ENCODE results near the gene ITPR1.

The ITPR1 gene

GRCh38 chr3:4776980-4777581, 283.9 kb downstream of the ITPR1 start:
- H3K4ac ChIP-seq (ENCODE audit: low read depth, low read length) = no peak overlapping the region
- H3K79me2 ChIP-seq (ENCODE audit: control insufficient read depth, insufficient read depth, low read length) = no peaks in the 10 kb centered on the region
- no peak overlapping the region for H3K27ac ChIP-seq (ENCODE audit: low read depth, low read length)
- no peaks in the 10 kb centered on the region for H3K79me1 ChIP-seq (ENCODE audit: low read length)
- H3K23ac ChIP-seq (ENCODE audit: low read length) = no peak overlapping the region
- no peak overlapping the region for H4K8ac ChIP-seq (ENCODE audit: low read depth, low read length)
- no peak overlapping the region for H2AK5ac ChIP-seq (ENCODE audit: low read length)
- H3K18ac ChIP-seq (ENCODE audit: low read length) = no peak overlapping the region
- H3K4me3 ChIP-seq (ENCODE audit: low read length) = no peak overlapping the region
- H3K27me3 ChIP-seq (ENCODE audit: insufficient read depth, low read length, poor library complexity) = no peaks in the 10 kb centered on the region
- no peak overlapping the region for H3K4me2 ChIP-seq (ENCODE audit: low read length)
- WGBS (ENCODE audit: extremely low coverage, insufficient coverage, low lambda C conversion rate) = no CpG with 5 or more reads among the region's 5 CpGs
- DNase-seq = no peak
- H3K56ac ChIP-seq (ENCODE audit: low read length) = no peak overlapping the region
- H2BK15ac ChIP-seq (replicated peaks; ENCODE audit: low read depth) = no peak overlapping the region
- H2BK120ac ChIP-seq (ENCODE audit: low read depth, low read length) = no peak overlapping the region
- no peak overlapping the region for H2BK5ac ChIP-seq (ENCODE audit: low read length)
- no peak overlapping the region for H3K9ac ChIP-seq (ENCODE audit: low read length)
- no peak overlapping the region for H4K5ac ChIP-seq (ENCODE audit: low read length)
- H3K4me1 ChIP-seq (ENCODE audit: control insufficient read depth, low read depth, low read length) = no peaks in the 10 kb centered on the region
- H3K36me3 ChIP-seq (ENCODE audit: control insufficient read depth, insufficient read depth, low read length) = no peaks in the 10 kb centered on the region

- Histone ChIP-seq H2BK15ac (replicated peaks; ENCODE audit: low read depth) (no peak overlapping the region), H3K79me2 (ENCODE audit: control insufficient read depth, insufficient read depth, low read length) (no peaks in the 10 kb centered on the region), H3K27me3 (ENCODE audit: insufficient read depth, low read length, poor library complexity) (no peaks in the 10 kb centered on the region), H2BK120ac (ENCODE audit: low read depth, low read length) (no peak overlapping the region), H2AK5ac (ENCODE audit: low read length) (no peak overlapping the region), H3K4me1 (ENCODE audit: control insufficient read depth, low read depth, low read length) (no peaks in the 10 kb centered on the region), H4K8ac (ENCODE audit: low read depth, low read length) (no peak overlapping the region), H3K9ac (ENCODE audit: low read length) (no peak overlapping the region), H3K79me1 (ENCODE audit: low read length) (no peaks in the 10 kb centered on the region), H3K4ac (ENCODE audit: low read depth, low read length) (no peak overlapping the region), H3K27ac (ENCODE audit: low read depth, low read length) (no peak overlapping the region), H2BK5ac (ENCODE audit: low read length) (no peak overlapping the region), H3K23ac (ENCODE audit: low read length) (no peak overlapping the region), H3K36me3 (ENCODE audit: control insufficient read depth, insufficient read depth, low read length) (no peaks in the 10 kb centered on the region), H3K56ac (ENCODE audit: low read length) (no peak overlapping the region), H3K18ac (ENCODE audit: low read length) (no peak overlapping the region), H3K4me2 (ENCODE audit: low read length) (no peak overlapping the region), H4K5ac (ENCODE audit: low read length) (no peak overlapping the region), H3K4me3 (ENCODE audit: low read length) (no peak overlapping the region)
- no peak for DNase-seq
- no CpG with 5 or more reads among the region's 2 CpGs for WGBS (ENCODE audit: extremely low coverage, insufficient coverage, low lambda C conversion rate)
These were observed 285.0 kb downstream of the ITPR1 start for GRCh38 chr3:4778119-4778518.

- no peak overlapping the region for H4K8ac ChIP-seq (ENCODE audit: low read depth, low read length)
- H3K4me3 ChIP-seq (ENCODE audit: low read length) = no peak overlapping the region
- H3K23ac ChIP-seq (ENCODE audit: low read length) = no peak overlapping the region
- no CpG with 5 or more reads among the region's 1 CpG for WGBS (ENCODE audit: extremely low coverage, insufficient coverage, low lambda C conversion rate)
- no peak overlapping the region for H3K9ac ChIP-seq (ENCODE audit: low read length)
- no peak overlapping the region for H3K4me2 ChIP-seq (ENCODE audit: low read length)
- no peak overlapping the region for H3K4ac ChIP-seq (ENCODE audit: low read depth, low read length)
- no peak for DNase-seq
- no peak overlapping the region for H2AK5ac ChIP-seq (ENCODE audit: low read length)
- no peaks in the 10 kb centered on the region for H3K79me1 ChIP-seq (ENCODE audit: low read length)
- H2BK120ac ChIP-seq (ENCODE audit: low read depth, low read length) = no peak overlapping the region
- H3K56ac ChIP-seq (ENCODE audit: low read length) = no peak overlapping the region
- no peaks in the 10 kb centered on the region for H3K36me3 ChIP-seq (ENCODE audit: control insufficient read depth, insufficient read depth, low read length)
- H3K18ac ChIP-seq (ENCODE audit: low read length) = no peak overlapping the region
- no peak overlapping the region for H2BK15ac ChIP-seq (replicated peaks; ENCODE audit: low read depth)
- H3K79me2 ChIP-seq (ENCODE audit: control insufficient read depth, insufficient read depth, low read length) = no peaks in the 10 kb centered on the region
- H4K5ac ChIP-seq (ENCODE audit: low read length) = no peak overlapping the region
- H3K4me1 ChIP-seq (ENCODE audit: control insufficient read depth, low read depth, low read length) = no peaks in the 10 kb centered on the region
- H3K27ac ChIP-seq (ENCODE audit: low read depth, low read length) = no peak overlapping the region
- H3K27me3 ChIP-seq (ENCODE audit: insufficient read depth, low read length, poor library complexity) = no peaks in the 10 kb centered on the region
- H2BK5ac ChIP-seq (ENCODE audit: low read length) = no peak overlapping the region
These were observed 285.6 kb downstream of the ITPR1 start for GRCh38 chr3:4778740-4779139.

- Histone ChIP-seq H4K8ac (ENCODE audit: low read depth, low read length) (no peak overlapping the region), H2BK120ac (ENCODE audit: low read depth, low read length) (no peak overlapping the region), H3K79me1 (ENCODE audit: low read length) (no peaks in the 10 kb centered on the region), H3K79me2 (ENCODE audit: control insufficient read depth, insufficient read depth, low read length) (no peaks in the 10 kb centered on the region), H3K4me3 (ENCODE audit: low read length) (no peak overlapping the region), H3K4me2 (ENCODE audit: low read length) (no peak overlapping the region), H3K4me1 (ENCODE audit: control insufficient read depth, low read depth, low read length) (no peaks in the 10 kb centered on the region), H2AK5ac (ENCODE audit: low read length) (no peak overlapping the region), H4K5ac (ENCODE audit: low read length) (no peak overlapping the region), H3K4ac (ENCODE audit: low read depth, low read length) (no peak overlapping the region), H3K27me3 (ENCODE audit: insufficient read depth, low read length, poor library complexity) (no peaks in the 10 kb centered on the region), H3K56ac (ENCODE audit: low read length) (no peak overlapping the region), H2BK5ac (ENCODE audit: low read length) (no peak overlapping the region), H3K36me3 (ENCODE audit: control insufficient read depth, insufficient read depth, low read length) (no peaks in the 10 kb centered on the region), H3K27ac (ENCODE audit: low read depth, low read length) (no peak overlapping the region), H3K18ac (ENCODE audit: low read length) (no peak overlapping the region), H3K9ac (ENCODE audit: low read length) (no peak overlapping the region), H2BK15ac (replicated peaks; ENCODE audit: low read depth) (no peak overlapping the region), H3K23ac (ENCODE audit: low read length) (no peak overlapping the region)
- no CpG with 5 or more reads among the region's 5 CpGs for WGBS (ENCODE audit: extremely low coverage, insufficient coverage, low lambda C conversion rate)
- DNase-seq = no peak
These were observed 287.4 kb downstream of the ITPR1 start for GRCh38 chr3:4780545-4780957.

- H2BK5ac ChIP-seq (ENCODE audit: low read length) = no peak overlapping the region
These were observed 288.9 kb downstream of the ITPR1 start for GRCh38 chr3:4782095-4782494.

DNA sequence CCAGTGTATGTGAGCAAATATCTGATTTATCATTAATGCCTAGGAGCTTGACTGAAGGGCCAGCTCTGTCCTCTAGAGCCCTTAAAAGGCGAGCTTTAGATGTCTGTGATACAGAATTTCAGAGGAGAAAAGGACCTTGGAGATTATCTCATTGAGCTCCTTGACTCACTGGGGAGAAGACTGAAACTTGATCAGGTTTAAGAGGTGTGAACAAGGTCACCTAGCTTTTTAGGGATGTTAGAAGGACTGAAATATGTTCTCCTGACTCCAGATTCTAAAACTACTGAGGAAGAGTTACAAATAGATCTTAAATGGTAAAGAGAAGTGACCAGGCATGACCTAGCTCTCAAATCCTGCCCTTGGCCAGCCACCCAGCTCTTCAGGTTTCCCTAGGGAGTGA, 292.4 kb downstream of the ITPR1 start:
- no peaks in the 10 kb centered on the region for H3K27me3 ChIP-seq (ENCODE audit: insufficient read depth, low read length, poor library complexity)
- H2BK5ac ChIP-seq (ENCODE audit: low read length) = no peak overlapping the region
- no peak overlapping the region for H2AK5ac ChIP-seq (ENCODE audit: low read length)
- no peak overlapping the region for H4K5ac ChIP-seq (ENCODE audit: low read length)
- H3K4me2 ChIP-seq (ENCODE audit: low read length) = no peak overlapping the region
- no peaks in the 10 kb centered on the region for H3K36me3 ChIP-seq (ENCODE audit: control insufficient read depth, insufficient read depth, low read length)
- H3K23ac ChIP-seq (ENCODE audit: low read length) = no peak overlapping the region
- no peak overlapping the region for H2BK120ac ChIP-seq (ENCODE audit: low read depth, low read length)
- H3K4me3 ChIP-seq (ENCODE audit: low read length) = no peak overlapping the region
- no CpG with 5 or more reads among the region's 1 CpG for WGBS (ENCODE audit: extremely low coverage, insufficient coverage, low lambda C conversion rate)
- H3K79me2 ChIP-seq (ENCODE audit: control insufficient read depth, insufficient read depth, low read length) = no peaks in the 10 kb centered on the region
- H3K18ac ChIP-seq (ENCODE audit: low read length) = no peak overlapping the region
- no peak for DNase-seq
- no peak overlapping the region for H3K4ac ChIP-seq (ENCODE audit: low read depth, low read length)
- no peak overlapping the region for H2BK15ac ChIP-seq (replicated peaks; ENCODE audit: low read depth)
- no peaks in the 10 kb centered on the region for H3K4me1 ChIP-seq (ENCODE audit: control insufficient read depth, low read depth, low read length)
- no peak overlapping the region for H4K8ac ChIP-seq (ENCODE audit: low read depth, low read length)
- H3K27ac ChIP-seq (ENCODE audit: low read depth, low read length) = no peak overlapping the region
- no peak overlapping the region for H3K56ac ChIP-seq (ENCODE audit: low read length)
- no peaks in the 10 kb centered on the region for H3K79me1 ChIP-seq (ENCODE audit: low read length)
- no peak overlapping the region for H3K9ac ChIP-seq (ENCODE audit: low read length)

More at GRCh38 chr3:4782095-4782494, 288.9 kb downstream of the ITPR1 start:
- Histone ChIP-seq H3K9ac (ENCODE audit: low read length) (no peak overlapping the region), H3K4me2 (ENCODE audit: low read length) (no peak overlapping the region), H3K79me1 (ENCODE audit: low read length) (no peaks in the 10 kb centered on the region), H3K18ac (ENCODE audit: low read length) (no peak overlapping the region), H3K23ac (ENCODE audit: low read length) (no peak overlapping the region), H2BK120ac (ENCODE audit: low read depth, low read length) (no peak overlapping the region), H3K27ac (ENCODE audit: low read depth, low read length) (no peak overlapping the region), H4K8ac (ENCODE audit: low read depth, low read length) (no peak overlapping the region), H3K4me1 (ENCODE audit: control insufficient read depth, low read depth, low read length) (no peaks in the 10 kb centered on the region), H3K27me3 (ENCODE audit: insufficient read depth, low read length, poor library complexity) (no peaks in the 10 kb centered on the region), H4K5ac (ENCODE audit: low read length) (no peak overlapping the region), H3K4me3 (ENCODE audit: low read length) (no peak overlapping the region), H3K4ac (ENCODE audit: low read depth, low read length) (no peak overlapping the region), H3K79me2 (ENCODE audit: control insufficient read depth, insufficient read depth, low read length) (no peaks in the 10 kb centered on the region), H2BK15ac (replicated peaks; ENCODE audit: low read depth) (no peak overlapping the region), H3K36me3 (ENCODE audit: control insufficient read depth, insufficient read depth, low read length) (no peaks in the 10 kb centered on the region), H2AK5ac (ENCODE audit: low read length) (no peak overlapping the region), H3K56ac (ENCODE audit: low read length) (no peak overlapping the region)
- no CpG with 5 or more reads among the region's 3 CpGs for WGBS (ENCODE audit: extremely low coverage, insufficient coverage, low lambda C conversion rate)
- DNase-seq = no peak
